WTC11 (cell line): ENCODE measurements around the gene MCM3AP. TPM values are rescaled to one million over a fixed set of nuclear protein-coding genes. Genes with fewer than 3 reads are reported as not detected.

ENCODE experiments used
- ATAC-seq: fragments of 200-7000 bp; cut with Tn5 transposase; 2 replicates; pipeline ENCODE4 v1.10.0; 2021; ENCODE audit warnings: mild to moderate bottlenecking, moderate library complexity
- CTCF ChIA-PET: fragments of 300-600 bp; sonication (Branson Sonifier 250); formaldehyde crosslinking; loops from one replicate; lab custom pipeline; 2021; ENCODE audit warnings: antibody characterized with exemption; lab: Charles Lee
- POLR2A ChIA-PET: fragments of 350-600 bp; sonication (Branson Sonifier 250); formaldehyde crosslinking; loops from one replicate; lab custom pipeline; 2021; ENCODE audit warnings: antibody characterized with exemption; lab: Charles Lee
- DNase-seq: peaks from one replicate; pipeline ENCODE4 v3.0.0; 2021; ENCODE audit warnings: low spot score
- H3K27ac Mint-ChIP-seq: 2 replicates; pipeline ENCODE4 v1.8.0; 2021; ENCODE audit warnings: mixed read lengths
- H3K27me3 Mint-ChIP-seq: 2 replicates; pipeline ENCODE4 v1.8.0; 2021; ENCODE audit warnings: low read depth, mild to moderate bottlenecking, moderate library complexity, mixed read lengths
- H3K36me3 Mint-ChIP-seq: 2 replicates; pipeline ENCODE4 v1.8.0; 2021; ENCODE audit warnings: mixed read lengths
- H3K4me1 Mint-ChIP-seq: 2 replicates; pipeline ENCODE4 v1.8.0; 2022; ENCODE audit warnings: mixed read lengths
- H3K4me3 Mint-ChIP-seq: 2 replicates; pipeline ENCODE4 v1.8.0; 2021; ENCODE audit warnings: mild to moderate bottlenecking, moderate library complexity, mixed read lengths
- H3K9me3 Mint-ChIP-seq: 2 replicates; pipeline ENCODE4 v1.8.0; 2021; ENCODE audit warnings: mixed read lengths
- ATF1 ChIP-seq: sonication (generic); formaldehyde crosslinking; IDR thresholded peaks from 2 replicates; pipeline ENCODE4 v1.8.1; 2023; ENCODE audit warnings: mild to moderate bottlenecking, moderate library complexity, missing genetic modification reagents
- ATF2 ChIP-seq: sonication (generic); formaldehyde crosslinking; IDR thresholded peaks from 2 replicates; pipeline ENCODE4 v1.8.1; 2022; ENCODE audit warnings: low read depth, missing genetic modification reagents, borderline replicate concordance
- EMX1 ChIP-seq: fragments of 250-450 bp; sonication (Bioruptor Pico); IDR thresholded peaks from 2 replicates; pipeline ENCODE4 v1.8.0; 2021; ENCODE audit warnings: mild to moderate bottlenecking
- JAZF1 ChIP-seq: fragments of 250-450 bp; sonication (Bioruptor Pico); IDR thresholded peaks from 2 replicates; pipeline ENCODE4 v1.9.0; 2021; ENCODE audit warnings: moderate library complexity, mild to moderate bottlenecking, inconsistent platforms
- KAT7 ChIP-seq: sonication (generic); formaldehyde crosslinking; IDR thresholded peaks from 2 replicates; pipeline ENCODE4 v1.8.1; 2023; ENCODE audit warnings: missing genetic modification reagents, mild to moderate bottlenecking, borderline replicate concordance
- MAX ChIP-seq: sonication (generic); formaldehyde crosslinking; IDR thresholded peaks from 2 replicates; pipeline ENCODE4 v1.8.0; 2022; ENCODE audit warnings: mild to moderate bottlenecking, missing genetic modification reagents
- MXD4 ChIP-seq: fragments of 250-450 bp; sonication (Bioruptor Pico); IDR thresholded peaks from 2 replicates; pipeline ENCODE4 v1.8.0; 2021; ENCODE audit warnings: mild to moderate bottlenecking, moderate library complexity, borderline replicate concordance
- NFYB ChIP-seq: sonication (generic); formaldehyde crosslinking; conservative IDR thresholded peaks from 2 replicates; pipeline ENCODE4 v1.8.0; 2022; ENCODE audit warnings: low read depth, missing genetic modification reagents
- SP1 ChIP-seq: sonication (generic); formaldehyde crosslinking; conservative IDR thresholded peaks from 2 replicates; pipeline ENCODE4 v1.8.1; 2022; ENCODE audit warnings: missing genetic modification reagents
- TCF7 ChIP-seq: sonication (generic); formaldehyde crosslinking; IDR thresholded peaks from 2 replicates; pipeline ENCODE4 v1.8.0; 2022; ENCODE audit warnings: mild to moderate bottlenecking, low read depth, missing genetic modification reagents, moderate library complexity
- ZNF281 ChIP-seq: sonication (generic); formaldehyde crosslinking; IDR thresholded peaks from 2 replicates; pipeline ENCODE4 v1.8.0; 2023; ENCODE audit warnings: mild to moderate bottlenecking, missing genetic modification reagents
- ZNF423 ChIP-seq: fragments of 250-450 bp; sonication (Bioruptor Pico); IDR thresholded peaks from 2 replicates; pipeline ENCODE4 v2.1.2; 2022; ENCODE audit warnings: mild to moderate bottlenecking, moderate library complexity
- total RNA-seq: library from RNA; stranded (reverse); gene quantifications from 3 replicates; pipeline ENCODE4 v1.2.3, GENCODE V29; 2021
- TF ChIP-seq, protein P1 (sequence below): sonication (generic); formaldehyde crosslinking; IDR thresholded peaks from 2 replicates; pipeline ENCODE4 v1.8.1; 2023; ENCODE audit warnings: mild to moderate bottlenecking, missing genetic modification reagents
- TF ChIP-seq, protein P2 (sequence below): sonication (generic); formaldehyde crosslinking; IDR thresholded peaks from 2 replicates; pipeline ENCODE4 v1.8.0; 2022; ENCODE audit warnings: mild to moderate bottlenecking, missing genetic modification reagents
- TF ChIP-seq, protein P3 (sequence below): sonication (generic); formaldehyde crosslinking; IDR thresholded peaks from 2 replicates; pipeline ENCODE4 v1.8.0; 2022; ENCODE audit warnings: mild to moderate bottlenecking, missing genetic modification reagents
- TF ChIP-seq, protein P4 (sequence below): fragments of 250-450 bp; sonication (Bioruptor Pico); IDR thresholded peaks from 2 replicates; pipeline ENCODE4 v1.9.0; 2021; ENCODE audit warnings: mild to moderate bottlenecking

Gene MCM3AP
- total RNA-seq, 1 experiment from 2014 or later: 167 TPM

DNA sequence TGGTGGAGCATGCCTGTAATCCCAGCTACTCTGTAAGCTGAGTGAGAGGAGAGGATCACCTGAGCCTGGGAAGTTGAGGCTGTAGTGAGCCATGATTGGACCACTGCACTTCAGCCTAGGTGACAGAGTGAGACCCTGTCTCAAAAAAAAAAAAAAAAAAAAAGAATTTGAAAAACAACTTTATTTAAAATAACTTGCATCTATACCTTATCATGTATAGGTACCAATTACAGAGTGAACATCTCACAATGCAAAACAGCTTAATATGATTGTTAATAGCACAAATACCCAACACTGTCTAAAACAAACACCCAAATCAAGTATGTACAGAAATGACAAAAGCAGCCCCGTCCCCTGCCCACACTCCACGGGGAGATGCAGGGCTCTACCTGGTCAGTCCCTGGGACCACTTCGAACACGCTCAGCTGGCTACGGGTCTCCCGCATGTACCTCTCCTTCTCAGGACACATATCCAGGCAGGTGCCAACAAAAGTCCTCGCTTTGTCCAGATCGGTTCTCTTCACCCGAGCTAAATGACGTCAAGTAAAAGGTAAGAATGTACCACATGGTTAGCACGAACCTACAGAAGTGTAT lies 10.5 kb downstream of the MCM3AP start:
- H3K4me1 Mint-ChIP-seq: no peaks in the 10 kb centered on the region
- H3K27ac Mint-ChIP-seq: no peak overlapping the region; the same call in 1 of the 2 replicates
- ATAC-seq (no peak), DNase-seq (no peak)
- no peaks in the 10 kb centered on the region for H3K9me3 Mint-ChIP-seq
- CTCF ChIA-PET: no interaction called here
- no peak overlapping the region for H3K4me3 Mint-ChIP-seq
- TF ChIP-seq TCF7 (CRISPR knock-in tag) (no peak), NFYB (CRISPR knock-in tag) (no peak), EMX1 (CRISPR knock-in tag) (no peak), ZNF281 (CRISPR knock-in tag) (no peak), SP1 (CRISPR knock-in tag) (no peak), ZNF423 (CRISPR knock-in tag) (no peak), ATF2 (CRISPR knock-in tag) (no peak), KAT7 (CRISPR knock-in tag) (no peak), MAX (CRISPR knock-in tag) (no peak), ATF1 (CRISPR knock-in tag) (no peak), MXD4 (CRISPR knock-in tag) (no peak), JAZF1 (CRISPR knock-in tag) (no peak)
- TF ChIP-seq, protein P1, sequence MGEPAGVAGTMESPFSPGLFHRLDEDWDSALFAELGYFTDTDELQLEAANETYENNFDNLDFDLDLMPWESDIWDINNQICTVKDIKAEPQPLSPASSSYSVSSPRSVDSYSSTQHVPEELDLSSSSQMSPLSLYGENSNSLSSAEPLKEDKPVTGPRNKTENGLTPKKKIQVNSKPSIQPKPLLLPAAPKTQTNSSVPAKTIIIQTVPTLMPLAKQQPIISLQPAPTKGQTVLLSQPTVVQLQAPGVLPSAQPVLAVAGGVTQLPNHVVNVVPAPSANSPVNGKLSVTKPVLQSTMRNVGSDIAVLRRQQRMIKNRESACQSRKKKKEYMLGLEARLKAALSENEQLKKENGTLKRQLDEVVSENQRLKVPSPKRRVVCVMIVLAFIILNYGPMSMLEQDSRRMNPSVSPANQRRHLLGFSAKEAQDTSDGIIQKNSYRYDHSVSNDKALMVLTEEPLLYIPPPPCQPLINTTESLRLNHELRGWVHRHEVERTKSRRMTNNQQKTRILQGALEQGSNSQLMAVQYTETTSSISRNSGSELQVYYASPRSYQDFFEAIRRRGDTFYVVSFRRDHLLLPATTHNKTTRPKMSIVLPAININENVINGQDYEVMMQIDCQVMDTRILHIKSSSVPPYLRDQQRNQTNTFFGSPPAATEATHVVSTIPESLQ (CRISPR knock-in tag): no peak
- TF ChIP-seq, protein P2, sequence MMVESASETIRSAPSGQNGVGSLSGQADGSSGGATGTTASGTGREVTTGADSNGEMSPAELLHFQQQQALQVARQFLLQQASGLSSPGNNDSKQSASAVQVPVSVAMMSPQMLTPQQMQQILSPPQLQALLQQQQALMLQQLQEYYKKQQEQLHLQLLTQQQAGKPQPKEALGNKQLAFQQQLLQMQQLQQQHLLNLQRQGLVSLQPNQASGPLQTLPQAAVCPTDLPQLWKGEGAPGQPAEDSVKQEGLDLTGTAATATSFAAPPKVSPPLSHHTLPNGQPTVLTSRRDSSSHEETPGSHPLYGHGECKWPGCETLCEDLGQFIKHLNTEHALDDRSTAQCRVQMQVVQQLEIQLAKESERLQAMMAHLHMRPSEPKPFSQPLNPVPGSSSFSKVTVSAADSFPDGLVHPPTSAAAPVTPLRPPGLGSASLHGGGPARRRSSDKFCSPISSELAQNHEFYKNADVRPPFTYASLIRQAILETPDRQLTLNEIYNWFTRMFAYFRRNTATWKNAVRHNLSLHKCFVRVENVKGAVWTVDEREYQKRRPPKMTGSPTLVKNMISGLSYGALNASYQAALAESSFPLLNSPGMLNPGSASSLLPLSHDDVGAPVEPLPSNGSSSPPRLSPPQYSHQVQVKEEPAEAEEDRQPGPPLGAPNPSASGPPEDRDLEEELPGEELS (CRISPR knock-in tag): no peak
- TF ChIP-seq, protein P3, sequence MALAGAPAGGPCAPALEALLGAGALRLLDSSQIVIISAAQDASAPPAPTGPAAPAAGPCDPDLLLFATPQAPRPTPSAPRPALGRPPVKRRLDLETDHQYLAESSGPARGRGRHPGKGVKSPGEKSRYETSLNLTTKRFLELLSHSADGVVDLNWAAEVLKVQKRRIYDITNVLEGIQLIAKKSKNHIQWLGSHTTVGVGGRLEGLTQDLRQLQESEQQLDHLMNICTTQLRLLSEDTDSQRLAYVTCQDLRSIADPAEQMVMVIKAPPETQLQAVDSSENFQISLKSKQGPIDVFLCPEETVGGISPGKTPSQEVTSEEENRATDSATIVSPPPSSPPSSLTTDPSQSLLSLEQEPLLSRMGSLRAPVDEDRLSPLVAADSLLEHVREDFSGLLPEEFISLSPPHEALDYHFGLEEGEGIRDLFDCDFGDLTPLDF (CRISPR knock-in tag): no peak
- TF ChIP-seq, protein P4, sequence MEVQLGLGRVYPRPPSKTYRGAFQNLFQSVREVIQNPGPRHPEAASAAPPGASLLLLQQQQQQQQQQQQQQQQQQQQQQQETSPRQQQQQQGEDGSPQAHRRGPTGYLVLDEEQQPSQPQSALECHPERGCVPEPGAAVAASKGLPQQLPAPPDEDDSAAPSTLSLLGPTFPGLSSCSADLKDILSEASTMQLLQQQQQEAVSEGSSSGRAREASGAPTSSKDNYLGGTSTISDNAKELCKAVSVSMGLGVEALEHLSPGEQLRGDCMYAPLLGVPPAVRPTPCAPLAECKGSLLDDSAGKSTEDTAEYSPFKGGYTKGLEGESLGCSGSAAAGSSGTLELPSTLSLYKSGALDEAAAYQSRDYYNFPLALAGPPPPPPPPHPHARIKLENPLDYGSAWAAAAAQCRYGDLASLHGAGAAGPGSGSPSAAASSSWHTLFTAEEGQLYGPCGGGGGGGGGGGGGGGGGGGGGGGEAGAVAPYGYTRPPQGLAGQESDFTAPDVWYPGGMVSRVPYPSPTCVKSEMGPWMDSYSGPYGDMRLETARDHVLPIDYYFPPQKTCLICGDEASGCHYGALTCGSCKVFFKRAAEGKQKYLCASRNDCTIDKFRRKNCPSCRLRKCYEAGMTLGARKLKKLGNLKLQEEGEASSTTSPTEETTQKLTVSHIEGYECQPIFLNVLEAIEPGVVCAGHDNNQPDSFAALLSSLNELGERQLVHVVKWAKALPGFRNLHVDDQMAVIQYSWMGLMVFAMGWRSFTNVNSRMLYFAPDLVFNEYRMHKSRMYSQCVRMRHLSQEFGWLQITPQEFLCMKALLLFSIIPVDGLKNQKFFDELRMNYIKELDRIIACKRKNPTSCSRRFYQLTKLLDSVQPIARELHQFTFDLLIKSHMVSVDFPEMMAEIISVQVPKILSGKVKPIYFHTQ (CRISPR knock-in tag): no peak
- TF ChIP-seq, all 79 proteins: peak for 0
- H3K36me3 Mint-ChIP-seq: peaks cover 69% of the 10 kb centered on the region
- H3K27me3 Mint-ChIP-seq: no peaks in the 10 kb centered on the region
- POLR2A ChIA-PET: no interaction called here
